ENCODE data around the gene PCIF1.

DNA sequence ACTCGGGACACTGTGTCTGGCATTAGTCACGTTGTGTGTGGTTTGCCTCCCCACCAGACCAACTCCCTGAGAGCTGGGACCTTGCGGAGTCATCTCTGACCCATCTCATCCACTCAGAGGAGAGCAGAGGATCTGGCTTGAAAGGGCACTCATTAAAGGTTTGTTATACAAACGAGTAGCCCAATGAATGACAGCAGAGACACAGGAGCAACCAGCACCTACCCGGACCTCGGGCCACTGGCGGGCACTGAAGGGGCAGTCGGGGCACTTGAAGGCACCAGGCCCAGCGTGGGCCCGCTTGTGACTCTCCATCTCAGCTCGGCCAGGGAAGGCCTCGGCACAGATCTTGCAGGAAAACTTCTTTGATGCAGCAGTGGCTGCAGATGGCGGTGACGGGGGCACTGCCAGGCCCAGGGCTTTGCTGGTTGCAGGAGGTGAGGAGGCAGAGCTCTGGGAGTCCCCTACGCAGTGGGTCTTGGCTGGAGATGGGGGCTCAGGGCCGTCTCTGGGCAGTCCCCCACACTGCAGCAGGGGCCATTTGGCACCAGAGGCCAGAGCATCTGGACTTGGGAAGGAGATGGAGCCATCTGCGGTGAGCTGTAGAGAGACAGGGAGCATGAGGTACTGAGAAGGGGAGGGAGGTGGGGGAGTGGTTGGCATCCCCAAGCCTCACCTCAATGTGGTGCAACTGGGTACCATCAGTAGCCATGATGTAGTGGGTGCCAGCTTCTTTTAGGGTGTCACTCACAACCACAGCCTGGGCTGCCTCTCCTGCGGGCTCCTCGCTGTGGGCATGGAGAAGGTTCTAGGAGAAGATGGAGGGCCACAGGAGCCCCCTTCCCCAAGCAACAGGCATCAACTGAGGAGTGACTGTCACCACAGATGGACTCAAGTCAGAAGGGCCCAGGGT lies 17.7 kb downstream of the PCIF1 start:
- TF ChIP-seq CTCF (IDR thresholded peaks at IDR 0.05): no peak
- no peak for TF ChIP-seq POLR2AphosphoS5 (IDR thresholded peaks at IDR 0.05)
- no peak for TF ChIP-seq POLR2A (IDR thresholded peaks at IDR 0.05)
- TF ChIP-seq EP300 (IDR thresholded peaks at IDR 0.05): no peak
